ENCODE results near the gene MROH9. TPM values are rescaled to one million over a fixed set of nuclear protein-coding genes. Genes with fewer than 3 reads are reported as not detected.

Gene MROH9
- polyA plus RNA-seq, 1 of the 3 experiments (the other 2 are of a cell fraction), result 0.26 TPM

GRCh38 chr1:171082606-171083005, 147.3 kb downstream of the MROH9 start:
- 0% methylated on average over 1 of the region's 1 CpG for WGBS (ENCODE audit: low lambda C conversion rate)
- no peak for DNase-seq
- no peak overlapping the region for H3K9ac ChIP-seq
- no peak for TF ChIP-seq IRF3 (IDR thresholded peaks at IDR 0.05; ENCODE audit: low read depth, low read length)
- TF ChIP-seq SMC3 (IDR thresholded peaks at IDR 0.05; ENCODE audit: low read depth, low read length), result no peak
- no peak for TF ChIP-seq USF1 (IDR thresholded peaks at IDR 0.05; ENCODE audit: borderline replicate concordance, low read depth)
- no peak for TF ChIP-seq EZH2phosphoT487 (IDR thresholded peaks at IDR 0.05; ENCODE audit: borderline replicate concordance, low read depth)
- TF ChIP-seq SIN3A (IDR thresholded peaks at IDR 0.05; ENCODE audit: borderline replicate concordance, low read depth, low read length), result no peak
- TF ChIP-seq RCOR1 (IDR thresholded peaks at IDR 0.05; ENCODE audit: low read length), result no peak
- no peak for TF ChIP-seq YY1 (IDR thresholded peaks at IDR 0.05; ENCODE audit: low read depth)
- TF ChIP-seq CTCF (IDR thresholded peaks at IDR 0.05), result no peak
- TF ChIP-seq GABPA (IDR thresholded peaks at IDR 0.05; ENCODE audit: low read depth), result no peak
- TF ChIP-seq NFIC (IDR thresholded peaks at IDR 0.05; ENCODE audit: borderline replicate concordance), result no peak
- no peak for TF ChIP-seq POLR2AphosphoS5 (IDR thresholded peaks at IDR 0.05; ENCODE audit: low read depth, low read length)
- no peak for TF ChIP-seq FOXM1 (IDR thresholded peaks at IDR 0.05; ENCODE audit: low read depth)
- no peak for TF ChIP-seq ZBTB33 (IDR thresholded peaks at IDR 0.05; ENCODE audit: borderline replicate concordance, low read depth)
- no peak for TF ChIP-seq TEAD4 (IDR thresholded peaks at IDR 0.05; ENCODE audit: borderline replicate concordance, insufficient read depth)
- TF ChIP-seq RFX5 (IDR thresholded peaks at IDR 0.05; ENCODE audit: low read length), result no peak
- no peak for TF ChIP-seq JUND (IDR thresholded peaks at IDR 0.05)
- TF ChIP-seq TAF1 (IDR thresholded peaks at IDR 0.05; ENCODE audit: borderline replicate concordance, low read depth, low read length), result no peak
- no peak for TF ChIP-seq RXRA (IDR thresholded peaks at IDR 0.05; ENCODE audit: borderline replicate concordance, low read depth)
- TF ChIP-seq GATA2 (CRISPR knock-in tag; IDR thresholded peaks at IDR 0.05), result no peak
- no peak for TF ChIP-seq USF2 (IDR thresholded peaks at IDR 0.05; ENCODE audit: borderline replicate concordance, low read depth, low read length)
- ChIA-PET CTCF (interaction anchor here (1.3 kb wide), 1 partner anchor 144 kb away, joined by 4 read pairs; no protein-coding TSS in a partner anchor), POLR2A (no interaction called here)
- H4K20me1 ChIP-seq (ENCODE audit: insufficient read depth), result no peaks in the 10 kb centered on the region
- no peaks in the 10 kb centered on the region for H3K4me1 ChIP-seq (ENCODE audit: control insufficient read depth in 1 of 2, insufficient read depth in 2 of 2, low read depth in 1 of 2, low read length in 1 of 2)
- H3K4me3 ChIP-seq (ENCODE audit: low read depth in 2 of 2, low read length in 1 of 2), result no peak overlapping the region
- no peaks in the 10 kb centered on the region for H3K27me3 ChIP-seq (ENCODE audit: insufficient read depth)
- no peak overlapping the region for H3K27ac ChIP-seq (ENCODE audit: low read depth in 2 of 2, low read length in 1 of 2)
- no peaks in the 10 kb centered on the region for H3K9me3 ChIP-seq
- no peak overlapping the region for H2AFZ ChIP-seq (ENCODE audit: low read depth)
- H3K4me2 ChIP-seq, result no peak overlapping the region
- no peaks in the 10 kb centered on the region for H3K36me3 ChIP-seq (replicated peaks in 1 of 2; ENCODE audit: control insufficient read depth in 1 of 2, insufficient read depth in 2 of 2, low read length in 1 of 2)
- H3F3A ChIP-seq (replicated peaks; ENCODE audit: insufficient read depth), result no peaks in the 10 kb centered on the region
- no peaks in the 10 kb centered on the region for H3K79me2 ChIP-seq (ENCODE audit: insufficient read depth)
- H3K9me2 ChIP-seq, result no peaks in the 10 kb centered on the region

All from SK-N-SH (cell line).